ENCODE measurements around the gene PXMP4. TPM values are rescaled to one million over a fixed set of nuclear protein-coding genes. Genes with fewer than 3 reads are reported as not detected.

The PXMP4 gene
- total and polyA plus RNA-seq, 9 of the 15 experiments (the other 6 are each of a cell fraction or from before 2014, with no cell fraction given): 4.8 to 29.1 (median 6.8) TPM

- TF ChIP-seq NR3C1 (CRISPR knock-in tag; IDR thresholded peaks at IDR 0.05) (no peak), MTA3 (IDR thresholded peaks at IDR 0.05; ENCODE audit: borderline replicate concordance) (no peak), ZSCAN32 (CRISPR knock-in tag; IDR thresholded peaks at IDR 0.05) (no peak), FOS (IDR thresholded peaks at IDR 0.05; ENCODE audit: extremely low read depth, insufficient read length) (no peak), BDP1 (IDR thresholded peaks at IDR 0.05; ENCODE audit: insufficient read depth, insufficient read length) (no peak), ZNF212 (CRISPR knock-in tag; IDR thresholded peaks at IDR 0.05) (no peak), BCLAF1 (IDR thresholded peaks at IDR 0.05; ENCODE audit: borderline replicate concordance in 1 of 2, control insufficient read depth in 1 of 2, low read depth in 2 of 2, low read length in 1 of 2) (no peak), GATAD2A (IDR thresholded peaks at IDR 0.05) (0 out of 2 replicates have a peak, but pooled peaks have one; percentile 16), MNT (conservative IDR thresholded peaks at IDR 0.05) (no peak), ELK3 (CRISPR knock-in tag; IDR thresholded peaks at IDR 0.05) (no peak), NFIX (CRISPR knock-in tag; IDR thresholded peaks at IDR 0.05; ENCODE audit: low read depth) (no peak), ZNF197 (CRISPR knock-in tag; IDR thresholded peaks at IDR 0.05; ENCODE audit: low read depth) (no peak), GTF3C2 (IDR thresholded peaks at IDR 0.05; ENCODE audit: borderline replicate concordance, extremely low read depth, insufficient read length) (no peak), GABPB1 (CRISPR knock-in tag; IDR thresholded peaks at IDR 0.05) (0 out of 2 replicates have a peak, but pooled peaks have one; percentile 17), SUPT5H (IDR thresholded peaks at IDR 0.05) (no peak), TCFL5 (CRISPR knock-in tag; conservative IDR thresholded peaks at IDR 0.05) (no peak)
Observed at GRCh38 chr20:33673410-33674293, 46.5 kb downstream of the PXMP4 start (continued).
